ENCODE data around the gene CCS. TPM values are rescaled to one million over a fixed set of nuclear protein-coding genes. Genes with fewer than 3 reads are reported as not detected.

The CCS gene
- total and polyA plus RNA-seq, 2 of the 4 experiments (the other 2 are of a cell fraction): 20.1 to 53.0 TPM

DNA sequence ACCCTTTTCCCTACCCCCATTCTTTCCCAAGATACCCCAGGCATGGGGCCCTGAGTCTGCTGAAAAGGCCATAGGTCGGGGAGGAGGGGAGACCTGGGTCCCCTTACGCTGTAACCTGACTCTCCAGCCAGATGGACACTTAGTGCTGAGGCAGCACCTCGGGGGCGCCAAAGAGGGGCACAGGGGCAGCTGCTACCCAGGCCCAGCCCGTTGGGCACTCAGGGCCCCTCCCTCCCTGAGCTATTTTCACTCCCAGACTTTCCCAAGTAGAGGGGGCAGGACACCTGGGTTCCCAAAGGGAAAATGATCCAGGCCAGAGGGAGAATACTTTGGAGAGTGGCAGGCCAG is 45.3 kb upstream of the CCS start:
- Histone ChIP-seq H2BK20ac (ENCODE audit: low read depth, low read length) (no peak overlapping the region), H3K4me1 (ENCODE audit: control insufficient read depth, insufficient read depth, low read length) (peaks cover 6% of the 10 kb centered on the region), H4K91ac (ENCODE audit: insufficient read depth, low read depth, low read length) (no peak overlapping the region), H4K8ac (ENCODE audit: low read depth in 2 of 2, low read length in 2 of 2) (no peak overlapping the region), H3K9ac (ENCODE audit: low read depth, low read length) (no peak overlapping the region), H3K9me1 (ENCODE audit: insufficient read depth, low read length) (no peaks in the 10 kb centered on the region), H3K23ac (ENCODE audit: low read depth, low read length) (no peak overlapping the region), H2AK9ac (replicated peaks; ENCODE audit: low read depth, low read length, poor library complexity) (no peak overlapping the region), H2BK120ac (ENCODE audit: low read depth, low read length) (no peak overlapping the region), H3K4me2 (ENCODE audit: low read depth, low read length) (no peak overlapping the region), H3K4me3 (ENCODE audit: insufficient read depth, low read depth, low read length) (no peak overlapping the region), H2AK5ac (ENCODE audit: low read depth, low read length) (no peak overlapping the region), H2BK15ac (ENCODE audit: low read depth, low read length) (no peak overlapping the region), H3K27me3 (ENCODE audit: control insufficient read depth, insufficient read depth, low read length) (peaks cover 28% of the 10 kb centered on the region), H4K20me1 (ENCODE audit: insufficient read depth, low read length) (no peaks in the 10 kb centered on the region), H2AFZ (replicated peaks; ENCODE audit: low read length, poor library complexity) (no peak overlapping the region), H3K27ac (ENCODE audit: insufficient read depth, low read length) (no peak overlapping the region), H3K36me3 (ENCODE audit: control insufficient read depth, insufficient read depth, low read length) (peaks cover 1% of the 10 kb centered on the region; the same call in 1 of the 2 replicates), H2BK5ac (ENCODE audit: low read depth, low read length, poor library complexity, severe bottlenecking) (no peak overlapping the region), H3K9me3 (ENCODE audit: control insufficient read depth, insufficient read depth, low read length) (no peaks in the 10 kb centered on the region), H4K5ac (ENCODE audit: low read depth, low read length) (no peak overlapping the region), H3K79me1 (ENCODE audit: low read depth in 1 of 2, low read length in 2 of 2) (peaks cover 3 to 19% of the 10 kb centered on the region in 2 experiments; a peak in 2 of 4 replicates), H3K14ac (replicated peaks; ENCODE audit: low read depth, low read length) (no peak overlapping the region), H3K18ac (ENCODE audit: low read depth, low read length) (no peak overlapping the region), H3K4ac (ENCODE audit: low read depth, low read length) (no peak overlapping the region), H3K56ac (ENCODE audit: extremely low read depth, insufficient read depth, low read length) (no peak overlapping the region)
- intact Hi-C loops (cut with micrococcal nuclease) (loop anchor here (2.0 kb wide), 1 partner anchor 91 kb away; the partner anchor contains the start of gene RBM4), dilution Hi-C loops (cut with HindIII; ENCODE audit: low sequenced_read_pairs, unreplicated experiment) (no loop called here), in situ Hi-C loops (cut with MboI; ENCODE audit: low sequenced_read_pairs) (no loop called here)
- POLR2A ChIA-PET (ENCODE audit: unreplicated experiment): no interaction called here
- no CpG with 5 or more reads among the region's 5 CpGs for WGBS, 2 experiments (ENCODE audit: extremely low coverage in 2 of 2, insufficient read length in 1 of 2)
- TF ChIP-seq CHD1 (IDR thresholded peaks at IDR 0.05; ENCODE audit: low read depth, low read length): no peak
- TF ChIP-seq NFE2L2 (IDR thresholded peaks at IDR 0.05; ENCODE audit: low read depth, low read length): no peak
- no peak for TF ChIP-seq MAFK (IDR thresholded peaks at IDR 0.05; ENCODE audit: low read depth, low read length)
- no TSS peak for BruUV-seq (replicated peaks)
- no peak for DNase-seq
- no peak for ATAC-seq (ENCODE audit: low read depth)
- CTCF ChIA-PET: no interaction called here

All from IMR-90 (cell line).